ENCODE data around the gene NOP53. TPM values are rescaled to one million over a fixed set of nuclear protein-coding genes. Genes with fewer than 3 reads are reported as not detected.

Gene NOP53
- total and polyA plus RNA-seq, 8 donors = 130 to 557 (median 454) TPM

GRCh38 chr19:47719047-47719859 is 26.1 kb upstream of the NOP53 start:
- no peak overlapping the region for H3K4me3 ChIP-seq
- peaks cover 0 to 20% of the 10 kb centered on the region in 2 donors for H3K36me3 ChIP-seq
- peaks cover 0 to under 1% of the 10 kb centered on the region in 2 donors for H3K27me3 ChIP-seq
- H3K4me1 ChIP-seq = peaks cover 43 to 74% of the 10 kb centered on the region in 2 donors
- intact Hi-C loops (cut with DNase I) = loop anchor here in 1 of 2 donors (10.0 kb wide), 1 partner anchor 66 kb away; no protein-coding TSS in a partner anchor
- H3K9me3 ChIP-seq = no peaks in the 10 kb centered on the region
- DNase-seq (peak; percentile 78 to 96 (median 90)), ATAC-seq (peak; percentile 58)
- no peak for TF ChIP-seq CTCF (IDR thresholded peaks at IDR 0.05)
- peak overlapping the region; percentile 70 to 88 for H3K27ac ChIP-seq

- no peak overlapping the region for H3K4me3 ChIP-seq
- H3K4me1 ChIP-seq = peaks cover 43 to 74% of the 10 kb centered on the region in 2 donors
- ATAC-seq = no peak
Observed at GRCh38 chr19:47720669-47721422, 24.5 kb upstream of the NOP53 start.

GRCh38 chr19:47723581-47723940 is 21.8 kb upstream of the NOP53 start:
- Histone ChIP-seq H3K27ac (peak overlapping the region; percentile 58 to 76), H3K4me1 (peaks cover 42 to 75% of the 10 kb centered on the region in 2 donors), H3K36me3 (peaks cover 0 to 20% of the 10 kb centered on the region in 2 donors), H3K27me3 (peaks cover 0 to under 1% of the 10 kb centered on the region in 2 donors), H3K9me3 (no peaks in the 10 kb centered on the region), H3K4me3 (no peak overlapping the region)
- intact Hi-C loops (cut with DNase I) = no loop called here
- DNase-seq = peak in 2 of 4 donors; percentile 82 to 89
- TF ChIP-seq CTCF (IDR thresholded peaks at IDR 0.05) = no peak
- peak; percentile 57 for ATAC-seq

More at GRCh38 chr19:47720669-47721422, 24.5 kb upstream of the NOP53 start:
- no peak for TF ChIP-seq CTCF (IDR thresholded peaks at IDR 0.05)
- no peaks in the 10 kb centered on the region for H3K9me3 ChIP-seq
- peak overlapping the region in 1 of 2 donors; percentile 88 for H3K27ac ChIP-seq
- H3K36me3 ChIP-seq = peaks cover 0 to 20% of the 10 kb centered on the region in 2 donors
- DNase-seq = no peak
- H3K27me3 ChIP-seq = no peaks in the 10 kb centered on the region
- intact Hi-C loops (cut with DNase I) = no loop called here

- Histone ChIP-seq H3K36me3 (peaks cover 0 to 20% of the 10 kb centered on the region in 2 donors), H3K4me3 (no peak overlapping the region), H3K9me3 (no peaks in the 10 kb centered on the region), H3K27ac (peak overlapping the region; percentile 55 to 73), H3K27me3 (peaks cover 0 to 20% of the 10 kb centered on the region in 2 donors), H3K4me1 (peaks cover 36 to 75% of the 10 kb centered on the region in 2 donors)
- intact Hi-C loops (cut with DNase I) = no loop called here
- ATAC-seq = peak; percentile 68
- no peak for TF ChIP-seq CTCF (IDR thresholded peaks at IDR 0.05)
- peak in 3 of 4 donors; percentile 67 to 93 (median 89) for DNase-seq
Observed at GRCh38 chr19:47725759-47726401, 19.5 kb upstream of the NOP53 start.

All from left lung (tissue), 10 donors.